T-helper 22 cell (primary cell): ENCODE results near the gene MAST4.

Experiments
- DNase-seq: peaks from one replicate; pipeline ENCODE4 v3.0.0-alpha.2; 2020; ENCODE audit warnings: low read depth

Gene MAST4

GRCh38 chr5:67045816-67046740 lies 449.9 kb downstream of the MAST4 start:
- DNase-seq, result no peak

DNA sequence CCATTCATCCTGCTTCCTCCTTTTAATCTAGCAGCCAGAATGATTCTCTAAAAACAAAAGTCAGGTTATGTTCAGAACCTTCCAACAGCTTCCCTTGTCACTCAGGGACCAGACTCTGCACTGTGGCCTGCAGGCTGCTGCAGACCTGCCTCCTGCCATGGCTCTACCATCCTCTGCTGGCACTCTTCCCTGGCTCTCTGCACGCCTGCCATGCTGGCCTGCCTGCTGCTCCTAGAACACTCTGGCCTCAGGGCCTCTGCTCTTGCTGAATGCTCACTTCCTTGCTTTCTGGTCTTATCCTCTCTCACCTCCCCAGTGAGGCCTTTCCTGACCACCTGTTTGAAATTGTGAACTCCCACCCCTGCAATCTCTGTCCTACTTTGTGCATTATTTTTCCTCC lies 451.0 kb downstream of the MAST4 start:
- DNase-seq, result no peak

- no peak for DNase-seq
Observed at GRCh38 chr5:67047616-67048015, 451.4 kb downstream of the MAST4 start.

GRCh38 chr5:67050125-67050524 lies 453.9 kb downstream of the MAST4 start:
- DNase-seq, result no peak

GRCh38 chr5:67050635-67051034 lies 454.4 kb downstream of the MAST4 start:
- DNase-seq, result no peak

DNA sequence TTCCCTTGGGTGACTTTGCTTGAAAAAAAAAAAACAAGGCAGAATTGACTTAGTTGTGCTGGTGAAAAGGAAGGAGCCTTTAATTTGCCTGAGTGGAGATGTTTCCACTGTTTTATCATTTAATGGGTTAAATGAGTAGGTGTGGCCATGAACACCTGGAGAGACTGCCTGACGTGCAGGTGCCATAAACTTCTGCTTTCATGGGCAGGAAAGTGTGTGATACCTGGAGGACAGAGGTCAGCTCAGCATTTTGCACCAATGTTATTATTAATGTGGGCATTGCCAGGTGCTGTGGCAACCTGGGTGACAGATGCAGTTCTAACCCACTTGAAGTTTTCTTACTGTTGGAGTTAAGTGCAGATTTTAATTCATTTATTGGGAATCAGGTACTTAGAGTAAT lies 455.0 kb downstream of the MAST4 start:
- DNase-seq, result no peak

GRCh38 chr5:67052034-67052433 lies 455.8 kb downstream of the MAST4 start:
- no peak for DNase-seq

GRCh38 chr5:67053229-67053628 lies 457.0 kb downstream of the MAST4 start:
- DNase-seq, result no peak

- DNase-seq, result no peak
Observed at GRCh38 chr5:67058998-67059743, 463.0 kb downstream of the MAST4 start.

DNA sequence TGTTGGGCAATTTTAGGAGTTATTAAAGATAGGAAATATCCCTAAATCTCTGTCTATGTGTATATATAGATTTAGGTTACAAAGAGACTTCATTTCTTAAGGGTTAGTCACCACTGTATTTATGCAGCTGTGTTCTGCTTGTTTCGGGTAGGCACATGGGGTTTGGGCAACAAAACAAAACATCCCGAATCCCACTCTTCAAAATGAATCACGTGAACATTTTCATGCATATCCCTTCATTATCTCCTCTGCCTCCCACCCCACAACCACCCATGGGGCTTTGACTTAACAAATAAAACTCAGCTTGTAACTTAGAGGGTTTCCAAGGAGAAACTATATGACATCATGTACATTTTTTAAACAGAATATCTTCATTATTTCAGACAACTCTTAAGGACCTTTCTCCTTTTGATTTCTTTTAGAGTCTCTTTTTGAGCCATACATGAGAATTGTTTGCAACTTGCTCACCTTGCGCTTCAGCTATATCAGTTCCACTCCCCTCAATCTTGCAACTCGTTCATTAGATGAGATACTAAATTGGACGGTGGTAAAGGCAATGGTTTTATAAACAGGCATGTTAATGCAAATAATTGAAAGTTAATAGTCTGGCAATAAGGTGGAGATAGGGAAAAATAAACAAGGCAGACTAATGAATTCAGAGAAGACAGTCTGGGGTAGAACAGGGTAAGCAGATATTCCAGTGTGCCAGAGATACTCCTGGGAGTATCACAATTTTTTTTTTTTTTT lies 463.7 kb downstream of the MAST4 start:
- no peak for DNase-seq

- DNase-seq, result no peak
Observed at GRCh38 chr5:67061511-67061910, 465.3 kb downstream of the MAST4 start.

GRCh38 chr5:67063055-67063454 lies 466.9 kb downstream of the MAST4 start:
- DNase-seq, result no peak

- no peak for DNase-seq
Observed at GRCh38 chr5:67063791-67064190, 467.6 kb downstream of the MAST4 start.

DNA sequence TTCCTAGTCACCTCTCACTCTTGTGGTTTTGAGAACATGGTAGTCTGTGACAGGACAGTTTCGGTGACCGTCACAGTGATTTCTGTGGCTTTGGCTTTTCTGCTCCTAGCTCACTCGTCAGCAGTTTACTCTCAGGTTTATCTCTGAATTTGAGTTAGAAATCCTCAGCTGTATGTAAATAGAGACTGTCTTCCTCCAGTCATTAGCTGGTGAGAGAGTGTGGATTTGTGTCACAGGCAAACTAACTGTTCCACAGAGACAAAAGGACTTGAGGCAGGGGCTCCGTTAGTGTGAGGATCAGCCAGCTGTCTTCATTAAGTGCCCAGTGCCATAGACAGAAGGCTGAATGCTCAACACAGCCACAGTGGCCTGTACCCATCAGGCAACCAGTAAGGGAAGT lies 469.0 kb downstream of the MAST4 start:
- no peak for DNase-seq

DNA sequence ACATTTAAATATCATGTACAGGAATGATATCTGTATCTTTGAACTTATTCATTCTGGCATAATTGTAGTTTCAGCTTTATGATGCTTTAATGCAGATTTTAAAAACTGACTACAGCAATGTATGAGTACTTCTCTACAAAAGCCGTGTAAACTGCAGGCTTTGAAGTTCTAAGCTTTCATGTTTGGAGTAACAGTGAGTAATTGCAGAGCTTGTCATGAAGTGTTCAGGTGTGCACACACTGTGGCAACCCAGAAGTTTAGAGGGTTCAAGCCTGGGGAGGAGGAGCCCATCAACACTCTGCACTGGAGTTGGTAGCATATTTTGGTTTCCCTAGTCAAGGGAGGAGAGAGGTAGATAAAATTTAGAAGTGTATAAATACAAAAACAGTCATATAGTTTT lies 469.5 kb downstream of the MAST4 start:
- no peak for DNase-seq

GRCh38 chr5:67066815-67067214 lies 470.6 kb downstream of the MAST4 start:
- DNase-seq, result no peak

DNA sequence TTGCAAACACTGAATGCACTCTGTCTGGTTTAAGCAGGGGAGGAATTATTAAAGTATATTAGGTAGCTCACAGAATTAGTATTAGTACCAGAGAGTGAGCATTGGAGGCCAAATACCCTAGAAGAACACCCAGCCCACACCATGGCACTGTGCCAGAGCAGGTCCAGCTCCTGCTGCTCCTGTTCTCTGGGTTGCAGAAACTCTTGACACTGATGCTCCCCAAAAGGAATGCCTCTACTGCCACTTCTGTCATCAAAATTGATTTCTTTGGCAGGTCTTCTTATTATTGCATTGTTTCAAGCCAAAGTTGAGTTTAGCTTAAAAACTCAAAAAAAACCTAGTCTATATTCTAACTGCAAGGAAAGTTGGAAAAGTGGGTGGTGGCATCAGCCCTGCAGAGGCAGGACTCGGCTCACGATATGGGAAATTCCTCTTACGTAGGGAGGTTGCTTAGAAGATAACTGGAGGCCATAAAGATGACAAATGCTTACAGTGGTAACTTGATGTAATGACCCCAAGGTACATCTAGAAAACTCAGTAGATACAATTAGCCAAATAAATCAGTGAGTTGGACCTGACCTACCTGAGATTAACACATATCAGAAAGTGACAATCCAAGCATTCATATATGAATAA lies 477.0 kb downstream of the MAST4 start:
- no peak for DNase-seq

DNA sequence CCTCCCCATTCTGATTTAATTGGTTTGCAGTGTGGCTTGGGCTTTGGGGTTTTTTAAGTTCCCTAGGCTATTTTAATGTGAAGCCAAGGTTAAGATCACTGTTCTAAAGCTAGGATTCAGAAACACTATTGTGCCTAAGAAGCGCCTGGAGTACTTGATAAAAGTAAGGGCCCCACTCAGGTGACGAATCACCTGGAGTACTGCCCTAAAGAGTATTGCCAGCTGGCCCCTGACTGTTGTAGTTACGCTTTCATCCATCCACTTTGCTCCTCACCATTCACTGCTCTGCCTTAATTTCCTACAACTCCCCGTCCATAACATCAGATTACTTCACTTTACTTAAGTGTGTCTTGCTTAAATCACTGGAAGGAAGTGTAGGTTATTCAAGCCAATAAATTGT lies 481.1 kb downstream of the MAST4 start:
- no peak for DNase-seq

- no peak for DNase-seq
Observed at GRCh38 chr5:67081261-67081660, 485.1 kb downstream of the MAST4 start.

GRCh38 chr5:67082941-67083340 lies 486.7 kb downstream of the MAST4 start:
- DNase-seq, result no peak

DNA sequence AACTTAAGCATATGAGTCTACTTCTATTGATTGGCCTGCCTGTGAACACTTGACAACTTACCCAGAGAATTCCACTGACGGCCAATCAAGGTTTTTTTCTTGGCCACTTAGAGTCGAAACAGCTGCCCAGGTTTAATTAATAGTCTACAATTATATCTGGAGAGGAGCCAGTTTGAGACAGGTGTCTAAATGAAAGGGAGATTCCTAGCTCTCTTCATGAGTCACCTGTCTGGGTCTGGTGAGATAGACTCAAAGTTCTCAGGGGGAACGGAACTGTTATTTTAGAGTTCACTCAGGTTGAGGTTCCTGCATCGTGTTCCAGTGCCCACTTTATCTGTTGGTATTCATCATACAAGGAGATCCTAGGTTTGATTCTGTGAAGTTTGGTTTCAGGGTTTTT lies 489.4 kb downstream of the MAST4 start:
- DNase-seq, result no peak

GRCh38 chr5:67089200-67089725 lies 493.1 kb downstream of the MAST4 start:
- DNase-seq, result no peak
